Mesendoderm (in vitro differentiated cells): ENCODE data around the gene SNRNP48.

Experiments
- DNase-seq: peaks from one replicate; pipeline ENCODE4 v3.0.0; 2013
- H2AK5ac ChIP-seq: 2 replicates; pipeline ENCODE4 v1.6.1; 2013; ENCODE audit warnings: low read length, inconsistent platforms
- H2BK120ac ChIP-seq: 2 replicates; pipeline ENCODE4 v1.6.1; 2013; ENCODE audit warnings: low read depth, mild to moderate bottlenecking, low read length, moderate library complexity, mixed read lengths
- H2BK15ac ChIP-seq: replicated peaks from 2 replicates; pipeline ENCODE4 v1.6.1; 2013; ENCODE audit warnings: low read depth, mild to moderate bottlenecking, moderate library complexity
- H2BK5ac ChIP-seq: 2 replicates; pipeline ENCODE4 v1.6.1; 2013; ENCODE audit warnings: low read length, inconsistent platforms
- H3K18ac ChIP-seq: 2 replicates; pipeline ENCODE4 v1.6.1; 2013; ENCODE audit warnings: mild to moderate bottlenecking, low read length, mixed read lengths
- H3K23ac ChIP-seq: one replicate; pipeline ENCODE4 v1.6.1; 2013; ENCODE audit warnings: low read length
- H3K27ac ChIP-seq: 2 replicates; pipeline ENCODE4 v1.5.1; 2013; ENCODE audit warnings: low read depth, mild to moderate bottlenecking, inconsistent platforms, low read length, moderate library complexity
- H3K27me3 ChIP-seq: 2 replicates; pipeline ENCODE4 v1.6.1; 2013; ENCODE audit warnings: low read length, control low read depth, mild to moderate bottlenecking, inconsistent platforms; ENCODE audit not compliant: insufficient read depth, poor library complexity
- H3K36me3 ChIP-seq: 2 replicates; pipeline ENCODE4 v1.6.1; 2013; ENCODE audit warnings: low read length, inconsistent platforms; ENCODE audit not compliant: control insufficient read depth, insufficient read depth
- H3K4ac ChIP-seq: one replicate; pipeline ENCODE4 v1.6.1; 2013; ENCODE audit warnings: low read depth, mild to moderate bottlenecking, low read length, moderate library complexity
- H3K4me1 ChIP-seq: 2 replicates; pipeline ENCODE4 v1.6.1; 2013; ENCODE audit warnings: low read depth, low read length, inconsistent platforms; ENCODE audit not compliant: control insufficient read depth
- H3K4me2 ChIP-seq: 2 replicates; pipeline ENCODE4 v1.6.1; 2013; ENCODE audit warnings: low read length
- H3K4me3 ChIP-seq: 2 replicates; pipeline ENCODE4 v1.5.1; 2013; ENCODE audit warnings: mild to moderate bottlenecking, low read length
- H3K56ac ChIP-seq: one replicate; pipeline ENCODE4 v1.6.1; 2013; ENCODE audit warnings: low read length
- H3K79me1 ChIP-seq: 2 replicates; pipeline ENCODE4 v1.6.1; 2013; ENCODE audit warnings: low read length, inconsistent platforms
- H3K79me2 ChIP-seq: 2 replicates; pipeline ENCODE4 v1.6.1; 2013; ENCODE audit warnings: mild to moderate bottlenecking, low read length; ENCODE audit not compliant: control insufficient read depth, insufficient read depth
- H3K9ac ChIP-seq: 2 replicates; pipeline ENCODE4 v1.6.1; 2013; ENCODE audit warnings: low read length, inconsistent platforms
- H4K5ac ChIP-seq: one replicate; pipeline ENCODE4 v1.6.1; 2013; ENCODE audit warnings: low read length
- H4K8ac ChIP-seq: one replicate; pipeline ENCODE4 v1.6.1; 2013; ENCODE audit warnings: low read depth, mild to moderate bottlenecking, control low read depth, low read length, moderate library complexity
- WGBS: extraction: QIAGEN DNeasy Blood & Tissue Kit; methylation state at CpG from one replicate; pipeline ENCODE4 v1.1.7; 2013; ENCODE audit warnings: low lambda C conversion rate, missing lambda C conversion rate; ENCODE audit not compliant: insufficient coverage; ENCODE audit errors: extremely low coverage; 5-methylcytosine and 5-hydroxymethylcytosine counted together

The SNRNP48 gene

GRCh38 chr6:7569082-7569481 lies 20.9 kb upstream of the SNRNP48 start:
- Histone ChIP-seq H3K4ac (no peak overlapping the region), H3K27me3 (no peaks in the 10 kb centered on the region), H3K79me2 (no peaks in the 10 kb centered on the region), H2BK5ac (no peak overlapping the region), H3K4me3 (no peak overlapping the region), H3K23ac (no peak overlapping the region), H4K8ac (no peak overlapping the region), H2BK15ac (no peak overlapping the region), H3K27ac (no peak overlapping the region), H3K79me1 (no peaks in the 10 kb centered on the region), H3K18ac (no peak overlapping the region), H2AK5ac (no peak overlapping the region), H3K4me2 (no peak overlapping the region), H3K56ac (no peak overlapping the region), H3K4me1 (no peaks in the 10 kb centered on the region), H3K36me3 (peaks cover 9% of the 10 kb centered on the region), H4K5ac (no peak overlapping the region), H3K9ac (no peak overlapping the region), H2BK120ac (no peak overlapping the region)
- DNase-seq, result no peak
- no CpG with 5 or more reads among the region's 13 CpGs for WGBS

DNA sequence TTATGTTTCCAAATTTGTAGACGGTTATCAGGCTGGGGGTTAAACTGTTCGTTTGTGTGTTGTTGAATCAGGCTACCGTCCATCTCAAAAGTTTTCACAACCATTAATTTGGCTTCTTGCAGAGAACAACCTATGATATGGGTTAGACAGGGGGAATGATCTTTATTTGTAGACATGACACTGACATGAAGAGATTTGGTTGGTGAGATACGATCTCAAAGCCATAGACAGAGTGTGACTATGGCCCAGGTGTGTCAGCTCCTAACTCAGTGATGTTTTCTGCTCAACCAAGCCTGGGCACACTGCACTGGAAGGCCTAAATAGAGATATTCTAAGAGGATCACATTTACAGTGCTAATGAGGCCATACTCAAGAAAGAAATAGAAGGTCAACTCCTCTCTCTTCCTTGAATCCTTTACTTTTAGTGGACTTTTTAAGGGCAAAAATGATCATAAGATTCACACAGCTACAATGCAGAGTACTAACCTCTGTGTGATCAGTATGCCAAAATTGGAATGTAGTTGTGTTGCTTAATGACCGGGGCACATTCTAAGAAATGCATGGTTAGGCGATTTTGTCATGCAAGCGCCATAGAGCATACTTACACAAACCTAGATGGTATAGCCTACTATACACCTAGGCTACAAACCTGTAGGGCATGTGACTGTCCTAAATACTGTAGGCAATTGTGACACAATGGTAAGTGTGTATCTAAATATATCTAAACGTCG lies 17.6 kb upstream of the SNRNP48 start:
- Histone ChIP-seq H2BK120ac (no peak overlapping the region), H3K56ac (no peak overlapping the region), H2AK5ac (no peak overlapping the region), H3K4me1 (no peaks in the 10 kb centered on the region), H3K27me3 (no peaks in the 10 kb centered on the region), H3K4me2 (no peak overlapping the region), H3K23ac (no peak overlapping the region), H4K8ac (no peak overlapping the region), H3K18ac (no peak overlapping the region), H2BK15ac (no peak overlapping the region), H4K5ac (no peak overlapping the region), H2BK5ac (no peak overlapping the region), H3K9ac (no peak overlapping the region), H3K79me1 (no peaks in the 10 kb centered on the region), H3K27ac (no peak overlapping the region), H3K36me3 (peaks cover 8% of the 10 kb centered on the region), H3K79me2 (no peaks in the 10 kb centered on the region), H3K4ac (no peak overlapping the region), H3K4me3 (no peak overlapping the region)
- no CpG with 5 or more reads among the region's 9 CpGs for WGBS
- no peak for DNase-seq

- no peak overlapping the region for H4K5ac ChIP-seq
- no peak overlapping the region for H2BK5ac ChIP-seq
- H3K4me2 ChIP-seq, result no peak overlapping the region
- no peak overlapping the region for H3K23ac ChIP-seq
- no peak overlapping the region for H2BK120ac ChIP-seq
- no peaks in the 10 kb centered on the region for H3K27me3 ChIP-seq
- peaks cover 1% of the 10 kb centered on the region for H3K36me3 ChIP-seq
- H3K79me2 ChIP-seq, result no peaks in the 10 kb centered on the region
- no peak overlapping the region for H3K4ac ChIP-seq
- no CpG with 5 or more reads among the region's 2 CpGs for WGBS
- no peak overlapping the region for H3K27ac ChIP-seq
- H3K79me1 ChIP-seq, result no peaks in the 10 kb centered on the region
- H3K4me3 ChIP-seq, result no peak overlapping the region
- no peak overlapping the region for H4K8ac ChIP-seq
- H3K56ac ChIP-seq, result no peak overlapping the region
- H2BK15ac ChIP-seq, result no peak overlapping the region
- H3K4me1 ChIP-seq, result no peaks in the 10 kb centered on the region
- no peak overlapping the region for H2AK5ac ChIP-seq
- H3K18ac ChIP-seq, result no peak overlapping the region
- H3K9ac ChIP-seq, result no peak overlapping the region
- no peak for DNase-seq
These were observed 15.5 kb upstream of the SNRNP48 start for GRCh38 chr6:7574500-7574899.

GRCh38 chr6:7578516-7578915 lies 11.5 kb upstream of the SNRNP48 start:
- WGBS, result no CpG with 5 or more reads among the region's 2 CpGs
- H3K36me3 ChIP-seq, result peaks cover 11% of the 10 kb centered on the region
- no peak overlapping the region for H3K23ac ChIP-seq
- no peak overlapping the region for H2BK120ac ChIP-seq
- H3K79me1 ChIP-seq, result no peaks in the 10 kb centered on the region
- no peak overlapping the region for H2BK15ac ChIP-seq
- no peak overlapping the region for H3K18ac ChIP-seq
- H3K4me3 ChIP-seq, result no peak overlapping the region
- no peak overlapping the region for H3K4ac ChIP-seq
- no peak overlapping the region for H3K27ac ChIP-seq
- no peaks in the 10 kb centered on the region for H3K79me2 ChIP-seq
- no peak overlapping the region for H2BK5ac ChIP-seq
- H3K4me1 ChIP-seq, result no peaks in the 10 kb centered on the region
- no peaks in the 10 kb centered on the region for H3K27me3 ChIP-seq
- H3K56ac ChIP-seq, result no peak overlapping the region
- no peak overlapping the region for H4K8ac ChIP-seq
- no peak overlapping the region for H3K4me2 ChIP-seq
- H3K9ac ChIP-seq, result no peak overlapping the region
- no peak overlapping the region for H4K5ac ChIP-seq
- no peak overlapping the region for H2AK5ac ChIP-seq
- no peak for DNase-seq

GRCh38 chr6:7578931-7579330 lies 11.1 kb upstream of the SNRNP48 start:
- H2BK120ac ChIP-seq, result no peak overlapping the region
- no peaks in the 10 kb centered on the region for H3K79me1 ChIP-seq
- no peak overlapping the region for H3K18ac ChIP-seq
- H3K4ac ChIP-seq, result no peak overlapping the region
- no peak overlapping the region for H3K4me2 ChIP-seq
- no peak overlapping the region for H3K56ac ChIP-seq
- H2BK5ac ChIP-seq, result no peak overlapping the region
- no peak overlapping the region for H3K27ac ChIP-seq
- H3K27me3 ChIP-seq, result no peaks in the 10 kb centered on the region
- DNase-seq, result no peak
- no peaks in the 10 kb centered on the region for H3K4me1 ChIP-seq
- no peak overlapping the region for H4K5ac ChIP-seq
- H3K23ac ChIP-seq, result no peak overlapping the region
- WGBS, result no CpG with 5 or more reads among the region's 2 CpGs
- no peak overlapping the region for H2AK5ac ChIP-seq
- no peaks in the 10 kb centered on the region for H3K79me2 ChIP-seq
- no peak overlapping the region for H2BK15ac ChIP-seq
- no peak overlapping the region for H3K4me3 ChIP-seq
- H3K36me3 ChIP-seq, result peaks cover 11% of the 10 kb centered on the region
- H4K8ac ChIP-seq, result no peak overlapping the region
- H3K9ac ChIP-seq, result no peak overlapping the region

DNA sequence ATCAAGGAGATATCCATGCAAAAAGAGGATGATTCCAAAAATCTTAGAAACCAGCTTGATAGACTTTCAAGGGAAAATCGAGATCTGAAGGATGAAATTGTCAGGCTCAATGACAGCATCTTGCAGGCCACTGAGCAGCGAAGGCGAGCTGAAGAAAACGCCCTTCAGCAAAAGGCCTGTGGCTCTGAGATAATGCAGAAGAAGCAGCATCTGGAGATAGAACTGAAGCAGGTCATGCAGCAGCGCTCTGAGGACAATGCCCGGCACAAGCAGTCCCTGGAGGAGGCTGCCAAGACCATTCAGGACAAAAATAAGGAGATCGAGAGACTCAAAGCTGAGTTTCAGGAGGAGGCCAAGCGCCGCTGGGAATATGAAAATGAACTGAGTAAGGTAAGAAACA lies 10.1 kb upstream of the SNRNP48 start:
- Histone ChIP-seq H3K56ac (no peak overlapping the region), H3K27me3 (no peaks in the 10 kb centered on the region), H3K27ac (no peak overlapping the region), H2BK120ac (no peak overlapping the region), H3K4ac (no peak overlapping the region), H3K4me1 (no peaks in the 10 kb centered on the region), H3K23ac (no peak overlapping the region), H3K18ac (no peak overlapping the region), H2AK5ac (no peak overlapping the region), H3K9ac (no peak overlapping the region), H2BK5ac (no peak overlapping the region), H3K79me2 (no peaks in the 10 kb centered on the region), H3K4me2 (no peak overlapping the region), H3K4me3 (no peak overlapping the region), H4K8ac (no peak overlapping the region), H2BK15ac (no peak overlapping the region), H4K5ac (no peak overlapping the region), H3K79me1 (no peaks in the 10 kb centered on the region), H3K36me3 (peaks cover 14% of the 10 kb centered on the region)
- no peak for DNase-seq
- WGBS, result no CpG with 5 or more reads among the region's 9 CpGs
